GM12872 (cell line): ENCODE measurements around the gene ZNF532.

ENCODE experiments used
- TF ChIP-seq, protein P1 (sequence below): IDR thresholded peaks from 3 replicates; pipeline ENCODE4 v1.5.1; 2011; ENCODE audit warnings: low read depth, mild to moderate bottlenecking, low read length, moderate library complexity; ENCODE audit not compliant: insufficient read depth

ZNF532 gene

GRCh38 chr18:58928386-58928785 lies 63.7 kb downstream of the ZNF532 start:
- TF ChIP-seq, protein P1, sequence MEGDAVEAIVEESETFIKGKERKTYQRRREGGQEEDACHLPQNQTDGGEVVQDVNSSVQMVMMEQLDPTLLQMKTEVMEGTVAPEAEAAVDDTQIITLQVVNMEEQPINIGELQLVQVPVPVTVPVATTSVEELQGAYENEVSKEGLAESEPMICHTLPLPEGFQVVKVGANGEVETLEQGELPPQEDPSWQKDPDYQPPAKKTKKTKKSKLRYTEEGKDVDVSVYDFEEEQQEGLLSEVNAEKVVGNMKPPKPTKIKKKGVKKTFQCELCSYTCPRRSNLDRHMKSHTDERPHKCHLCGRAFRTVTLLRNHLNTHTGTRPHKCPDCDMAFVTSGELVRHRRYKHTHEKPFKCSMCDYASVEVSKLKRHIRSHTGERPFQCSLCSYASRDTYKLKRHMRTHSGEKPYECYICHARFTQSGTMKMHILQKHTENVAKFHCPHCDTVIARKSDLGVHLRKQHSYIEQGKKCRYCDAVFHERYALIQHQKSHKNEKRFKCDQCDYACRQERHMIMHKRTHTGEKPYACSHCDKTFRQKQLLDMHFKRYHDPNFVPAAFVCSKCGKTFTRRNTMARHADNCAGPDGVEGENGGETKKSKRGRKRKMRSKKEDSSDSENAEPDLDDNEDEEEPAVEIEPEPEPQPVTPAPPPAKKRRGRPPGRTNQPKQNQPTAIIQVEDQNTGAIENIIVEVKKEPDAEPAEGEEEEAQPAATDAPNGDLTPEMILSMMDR = no peak

GRCh38 chr18:58929206-58929605 lies 64.5 kb downstream of the ZNF532 start:
- TF ChIP-seq, protein P1 = no peak

- TF ChIP-seq, protein P1 = no peak
These were observed 69.7 kb downstream of the ZNF532 start for GRCh38 chr18:58934356-58934755.

- TF ChIP-seq, protein P1 = no peak
These were observed 70.4 kb downstream of the ZNF532 start for GRCh38 chr18:58934933-58935577.

- TF ChIP-seq, protein P1 = no peak
These were observed 72.6 kb downstream of the ZNF532 start for GRCh38 chr18:58937071-58937886.

- TF ChIP-seq, protein P1 = no peak
These were observed 73.2 kb downstream of the ZNF532 start for GRCh38 chr18:58937887-58938267.

DNA sequence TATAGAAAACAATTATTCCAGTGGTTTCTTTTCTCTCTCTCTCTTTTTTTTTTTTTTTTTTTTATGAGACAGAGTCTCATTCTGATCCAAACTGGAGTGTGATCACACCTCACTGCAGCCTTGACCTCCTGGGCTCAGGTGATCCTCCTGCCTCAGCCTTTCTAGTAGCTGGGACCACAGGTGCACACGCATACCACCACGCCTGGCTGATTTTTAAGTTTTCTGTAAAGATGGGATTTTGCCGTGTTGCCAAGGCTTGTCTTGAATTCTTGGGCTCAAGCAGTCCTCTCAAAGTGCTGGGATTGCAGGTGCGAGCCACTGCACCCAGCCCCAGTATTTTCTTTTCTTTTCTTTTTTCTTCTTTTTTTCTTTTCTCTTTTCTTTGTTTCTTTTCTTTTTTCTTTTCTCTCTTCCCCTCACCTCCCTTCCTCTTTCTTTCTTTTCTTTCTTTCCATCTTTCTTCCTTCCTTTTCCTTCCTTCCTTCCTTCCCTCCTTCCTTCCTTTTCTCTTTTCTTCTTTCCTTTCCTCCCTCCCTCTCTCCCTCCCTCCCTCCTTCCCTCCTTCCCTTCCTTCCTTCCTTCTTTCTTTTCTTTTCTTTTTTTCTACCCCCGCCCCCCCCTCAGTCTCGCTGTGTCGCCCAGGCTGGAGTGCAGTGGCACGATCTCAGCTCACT lies 76.9 kb downstream of the ZNF532 start:
- TF ChIP-seq, protein P1 = no peak
